HG03135 (cell line): ENCODE data around the gene SLC1A1.
A peak's percentile ranks its signal among the peaks of the same experiment; 100 is the strongest.
"Not testable (repeated sequence)": the region's sequence is repeated elsewhere in the genome, so short reads cannot be mapped to it uniquely, and the experiment has no call there.

Source experiments
- ATAC-seq: cut with Tn5 transposase; IDR thresholded peaks from one replicate; pipeline ENCODE4 v1.9.1; 2021; ENCODE audit warnings: mild to moderate bottlenecking, moderate library complexity; ENCODE audit not compliant: unreplicated experiment

The SLC1A1 gene

DNA sequence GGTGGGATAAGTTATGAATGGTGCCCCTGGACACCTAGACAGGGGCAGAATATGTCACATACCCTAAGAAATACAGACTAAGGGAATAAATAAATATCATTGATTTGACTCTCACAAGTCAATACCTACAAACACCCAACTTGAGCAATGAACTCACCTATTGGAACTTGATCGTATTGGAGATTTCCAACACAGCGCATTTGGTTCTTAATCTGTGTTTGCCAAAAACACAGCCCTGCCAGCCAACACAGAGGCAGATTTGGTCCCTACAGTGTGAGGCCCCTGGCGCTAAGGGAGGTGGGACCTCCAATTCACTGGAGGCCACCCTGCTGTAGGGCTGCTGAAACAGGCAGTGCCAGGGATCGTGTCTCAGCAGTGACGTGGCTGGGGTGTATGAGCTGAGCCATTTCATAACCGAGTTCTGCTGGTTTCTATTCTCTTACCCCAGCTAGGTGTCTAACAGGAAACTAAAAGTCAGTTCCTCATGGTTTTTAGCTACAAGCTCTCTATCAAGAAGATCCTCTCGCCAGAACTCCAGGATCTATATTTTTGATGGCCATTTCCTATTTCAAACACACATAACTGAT is 84.5 kb downstream of the SLC1A1 start:
- ATAC-seq, result no peak

- ATAC-seq, result no peak
Measured at GRCh38 chr9:4575997-4576396, 85.7 kb downstream of the SLC1A1 start.

DNA sequence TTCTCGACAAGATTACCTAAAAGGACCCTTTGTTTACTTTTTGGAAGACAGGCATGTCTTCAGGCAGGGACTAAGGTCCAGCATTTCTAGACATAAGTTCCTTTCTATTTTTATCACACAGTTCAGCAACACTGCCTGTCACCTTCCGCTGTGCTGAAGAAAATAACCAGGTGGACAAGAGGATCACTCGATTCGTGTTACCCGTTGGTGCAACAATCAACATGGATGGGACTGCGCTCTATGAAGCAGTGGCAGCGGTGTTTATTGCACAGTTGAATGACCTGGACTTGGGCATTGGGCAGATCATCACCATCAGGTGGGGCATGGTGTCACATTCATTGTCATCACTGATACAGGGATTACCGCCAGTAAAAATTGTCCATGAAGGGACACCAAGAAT is 86.2 kb downstream of the SLC1A1 start:
- no peak for ATAC-seq

DNA sequence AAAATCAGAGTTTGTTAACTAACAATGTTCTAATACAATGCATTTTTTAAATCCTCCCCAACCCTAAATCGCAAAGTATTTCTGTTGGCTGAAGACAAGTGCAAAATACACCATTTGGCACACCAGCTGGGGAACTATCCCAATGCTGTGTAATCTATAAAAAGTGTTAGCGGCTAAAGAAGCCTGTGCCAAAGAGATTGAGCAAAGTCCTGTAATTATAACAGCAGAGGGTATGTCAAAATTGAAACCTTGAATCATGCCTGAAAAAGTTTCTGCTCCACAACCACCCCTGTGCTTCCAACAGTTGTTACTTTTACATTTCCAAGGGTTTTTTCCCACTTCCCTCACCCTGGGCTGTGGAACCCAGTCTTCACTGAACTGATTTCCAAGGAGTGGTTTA is 88.7 kb downstream of the SLC1A1 start:
- no peak for ATAC-seq

DNA sequence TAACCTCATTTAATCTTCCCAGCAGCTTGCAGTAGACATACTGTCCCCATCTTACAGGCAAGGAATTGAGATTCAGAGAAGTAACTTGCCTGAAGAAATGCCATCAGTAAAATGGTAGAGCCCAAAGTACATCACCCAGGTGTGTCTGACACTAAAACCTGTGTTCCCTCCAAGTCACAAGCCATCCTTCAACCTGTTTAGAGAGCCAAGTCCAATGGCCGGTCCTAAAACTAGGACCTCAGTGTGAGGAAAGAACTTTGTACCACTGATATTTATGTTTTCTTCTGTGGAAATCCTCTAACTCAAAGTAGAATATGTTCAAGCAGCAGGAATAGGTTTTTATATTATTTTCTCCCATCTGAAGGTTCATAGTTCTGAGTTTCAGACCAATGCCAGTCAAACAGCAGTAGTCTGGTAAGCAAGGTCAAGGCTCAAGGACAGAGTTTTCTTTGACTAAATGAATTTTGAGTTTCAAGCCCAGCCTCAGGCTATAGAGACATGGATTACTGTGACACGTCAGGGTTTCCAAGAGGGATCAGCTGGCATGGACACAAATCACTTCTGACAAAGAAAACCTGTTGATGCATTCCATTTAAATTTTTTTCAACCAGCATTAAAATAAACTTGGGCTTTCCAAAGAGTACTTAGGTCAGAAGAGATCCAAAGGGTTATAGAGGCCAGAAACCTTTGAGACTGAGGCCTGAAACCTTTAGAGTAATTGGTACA is 90.9 kb downstream of the SLC1A1 start:
- ATAC-seq, result no peak

- no peak for ATAC-seq
Measured at GRCh38 chr9:4581861-4582565, 91.7 kb downstream of the SLC1A1 start.

GRCh38 chr9:4583001-4583400 is 92.7 kb downstream of the SLC1A1 start:
- ATAC-seq, result no peak

DNA sequence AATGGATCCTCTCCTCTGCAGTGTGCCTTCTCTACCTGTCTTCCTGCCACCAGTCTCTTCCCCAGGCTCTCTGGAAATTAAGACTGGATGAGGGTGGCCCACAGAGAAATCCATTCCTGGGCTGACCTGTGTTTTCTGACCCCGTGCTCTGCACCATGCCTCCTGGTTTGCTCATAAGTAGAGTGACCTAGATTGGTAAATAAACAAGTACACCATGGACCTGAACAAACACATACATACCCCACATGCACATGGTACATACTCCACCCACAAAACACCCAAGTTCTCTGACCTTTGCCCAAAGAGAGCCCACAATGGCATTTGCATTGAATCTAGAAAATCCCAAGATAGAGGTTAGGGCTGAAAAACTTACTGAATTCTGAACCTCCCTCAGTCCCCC is 94.4 kb downstream of the SLC1A1 start:
- no peak for ATAC-seq

- no peak for ATAC-seq
Measured at GRCh38 chr9:4585135-4585534, 94.9 kb downstream of the SLC1A1 start.

- no peak for ATAC-seq
Measured at GRCh38 chr9:4588721-4589120, 98.5 kb downstream of the SLC1A1 start.

DNA sequence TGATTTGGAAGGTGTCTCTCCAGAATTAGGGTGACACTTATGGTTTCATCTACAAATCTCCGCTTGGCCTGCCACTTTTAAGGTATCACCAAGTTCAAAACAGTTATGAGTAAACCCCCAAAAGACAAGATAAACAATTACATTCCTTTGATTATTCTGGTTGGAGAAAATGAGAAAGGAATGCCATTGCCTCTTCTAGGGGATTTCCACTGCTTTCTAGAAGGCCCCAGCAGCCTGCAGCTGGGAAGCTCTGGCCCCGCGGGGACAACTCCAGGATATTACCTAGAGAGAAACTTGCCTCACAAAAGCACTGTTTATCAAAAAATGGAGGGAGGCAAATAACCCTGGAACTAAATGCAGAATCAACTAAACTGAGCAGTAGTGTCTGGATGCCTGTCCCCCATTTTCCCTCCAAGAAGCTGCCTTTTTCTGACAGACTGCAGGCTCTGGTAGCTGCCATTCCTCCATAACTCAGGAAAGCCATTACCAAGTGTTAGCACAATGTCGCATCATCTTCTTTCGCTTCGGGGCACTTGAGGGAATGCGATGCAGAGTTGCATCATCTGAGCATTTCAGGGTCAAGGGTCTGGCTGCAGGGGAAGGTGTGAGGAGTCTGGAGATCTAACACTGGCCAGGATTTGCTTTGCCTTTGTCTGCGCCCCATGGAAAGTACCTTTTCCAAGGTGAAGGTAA is 100.3 kb downstream of the SLC1A1 start:
- no peak for ATAC-seq

DNA sequence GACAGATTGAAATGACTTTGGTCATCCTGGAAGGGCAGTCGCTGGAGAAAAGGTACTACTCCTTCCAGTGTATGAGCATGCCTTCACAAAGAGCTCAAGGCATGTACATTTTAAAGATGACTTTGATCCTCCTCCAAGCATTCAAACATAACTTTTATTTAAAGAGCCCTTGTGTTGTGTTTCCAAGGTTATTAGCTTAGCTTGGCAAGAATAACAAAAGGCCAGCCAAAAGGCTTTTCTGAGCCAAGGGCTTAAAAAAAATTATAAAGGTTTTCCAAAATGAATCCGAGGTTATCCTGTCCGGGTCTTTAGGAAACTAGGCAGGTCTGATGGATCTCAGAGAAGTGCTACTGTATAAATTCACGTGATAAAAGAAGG is 100.8 kb downstream of the SLC1A1 start:
- no peak for ATAC-seq

- ATAC-seq, result no peak
Measured at GRCh38 chr9:4592295-4592694, 102.0 kb downstream of the SLC1A1 start.

DNA sequence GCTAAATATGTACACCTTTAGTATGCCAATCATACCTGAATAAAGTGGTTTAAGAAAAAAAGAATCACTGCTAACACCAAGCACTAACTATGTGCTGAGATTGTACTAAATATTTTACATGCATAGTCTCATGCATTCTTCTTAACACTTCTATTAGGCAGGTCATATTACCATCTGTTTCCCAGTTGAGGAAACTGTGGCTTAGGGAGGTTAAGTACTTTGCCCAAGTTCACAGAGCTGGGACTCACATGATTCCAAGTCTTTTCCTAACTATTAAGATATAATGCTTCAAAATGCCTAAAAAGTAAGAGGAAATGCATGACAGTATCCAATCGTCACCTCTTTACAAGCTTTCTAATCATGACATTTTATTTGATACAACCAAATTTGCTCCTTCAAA is 102.6 kb downstream of the SLC1A1 start:
- ATAC-seq, result no peak

DNA sequence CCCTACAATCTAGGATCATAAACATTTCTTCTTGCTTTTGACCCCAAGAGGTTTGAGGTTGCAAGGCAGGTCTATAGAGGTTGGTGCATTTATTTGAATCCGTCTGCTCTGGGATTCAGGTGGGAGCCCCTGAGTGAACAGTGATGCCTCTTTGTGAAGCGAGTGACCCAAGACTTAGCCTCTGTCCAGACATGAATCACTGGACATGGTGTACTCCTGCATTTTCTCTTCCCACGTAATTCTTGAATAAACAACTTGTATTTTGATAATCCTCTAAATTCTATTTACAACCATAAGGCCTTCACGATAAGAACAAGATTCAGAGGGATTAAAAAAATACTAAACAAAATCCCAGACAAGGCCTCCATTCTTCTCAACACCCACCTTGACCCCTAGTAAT is 104.3 kb downstream of the SLC1A1 start:
- no peak for ATAC-seq

DNA sequence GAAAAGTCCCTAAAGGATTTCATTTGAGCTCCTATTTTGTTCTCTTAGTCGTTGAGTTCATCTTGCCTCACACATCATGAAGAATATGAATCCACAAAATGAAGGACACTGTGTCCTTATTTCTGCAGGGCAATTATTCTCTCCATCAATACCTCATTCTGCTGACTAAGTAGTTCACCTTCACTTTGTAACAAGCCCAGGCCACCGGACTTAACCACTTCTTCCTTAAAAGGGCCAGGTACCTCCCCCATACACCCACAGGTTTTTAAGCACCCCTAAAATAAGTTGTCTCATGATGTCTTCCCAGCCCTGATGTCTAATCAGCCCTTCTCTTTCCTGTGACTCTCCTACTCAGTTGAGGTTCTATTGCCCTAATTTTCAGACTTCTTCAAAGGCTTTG is 104.7 kb downstream of the SLC1A1 start:
- ATAC-seq, result no peak

- ATAC-seq, result no peak
Measured at GRCh38 chr9:4596165-4596922, 106.1 kb downstream of the SLC1A1 start.

GRCh38 chr9:4600368-4600767 is 110.1 kb downstream of the SLC1A1 start:
- ATAC-seq, result no peak

DNA sequence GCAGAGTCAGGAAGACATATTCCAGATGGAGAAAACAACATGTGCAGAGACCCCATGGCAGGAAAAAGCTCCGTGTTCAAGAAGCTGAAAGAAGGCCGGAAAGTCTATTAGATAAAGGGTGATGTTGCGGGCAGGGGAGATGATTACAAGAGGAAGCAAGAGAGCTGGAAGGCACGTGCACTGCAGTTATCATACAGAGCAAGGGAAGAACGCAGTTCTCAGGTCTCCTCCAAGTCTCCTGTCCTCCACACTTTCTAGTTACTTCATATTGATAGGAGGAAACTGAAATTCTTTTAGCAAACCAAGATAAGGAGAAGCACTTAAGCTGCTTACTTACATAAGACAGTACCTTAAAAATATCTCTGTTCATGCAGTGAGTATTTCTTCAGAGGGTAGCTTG is 113.6 kb downstream of the SLC1A1 start:
- no peak for ATAC-seq

DNA sequence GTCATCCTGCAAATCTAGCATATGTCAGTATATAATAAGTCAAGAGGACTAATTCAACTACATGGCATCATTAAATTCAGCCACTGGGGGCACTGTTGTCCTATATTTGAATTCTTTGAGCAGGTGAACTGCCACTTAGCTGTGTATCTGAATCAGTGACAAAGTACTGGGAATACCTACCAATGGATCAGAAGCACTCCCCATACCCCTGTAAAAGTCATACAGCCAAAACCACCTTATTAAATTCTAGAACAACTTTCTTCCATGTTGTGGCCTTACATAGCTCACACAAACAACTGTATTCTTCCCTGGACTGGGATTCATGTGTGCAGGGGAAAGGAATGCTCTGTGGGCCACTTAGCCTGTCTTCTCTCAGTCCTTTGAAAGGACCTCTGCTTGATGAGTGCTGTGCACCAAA is 114.4 kb downstream of the SLC1A1 start:
- ATAC-seq, result peak; percentile 61

DNA sequence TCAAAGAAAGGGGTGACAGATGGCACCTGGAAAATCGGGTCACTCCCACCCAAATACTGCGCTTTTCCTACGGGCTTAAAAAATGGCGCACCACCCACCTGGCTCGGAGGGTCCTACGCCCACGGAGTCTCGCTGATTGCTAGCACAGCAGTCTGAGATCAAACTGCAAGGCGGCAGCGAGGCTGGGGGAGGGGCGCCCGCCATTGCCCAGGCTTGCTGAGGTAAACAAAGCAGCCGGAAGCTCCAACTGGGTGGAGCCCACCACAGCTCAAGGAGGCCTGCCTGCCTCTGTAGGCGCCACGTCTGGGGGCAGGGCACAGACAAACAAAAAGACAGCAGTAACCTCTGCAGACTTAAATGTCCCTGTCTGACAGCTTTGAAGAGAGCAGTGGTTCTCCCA is 115.8 kb downstream of the SLC1A1 start:
- ATAC-seq, result not testable (repeated sequence)
